Keratinocyte (primary cell): ENCODE results near the gene MAP7D1.

Experiments
- CTCF ChIP-seq, 3 experiments: IDR thresholded peaks in 1 of 3; conservative IDR thresholded peaks in 1 of 3; optimal IDR thresholded peaks in 1 of 3; 2 replicates in 2 of 3; 3 replicates in 1 of 3; pipeline versions ENCODE3 to v1.5.1; 2011; ENCODE audit warnings: low read length in 3 of 3, mild to moderate bottlenecking in 3 of 3, moderate library complexity in 2 of 3, control low read depth in 1 of 3, inconsistent platforms in 1 of 3; ENCODE audit not compliant: insufficient read depth in 2 of 3; ENCODE audit errors: extremely low read depth in 1 of 3
- EZH2 ChIP-seq: IDR thresholded peaks from one replicate; pipeline ENCODE4 v1.6.1; 2012; ENCODE audit warnings: inconsistent platforms, mild to moderate bottlenecking, low read length, moderate library complexity

DNA sequence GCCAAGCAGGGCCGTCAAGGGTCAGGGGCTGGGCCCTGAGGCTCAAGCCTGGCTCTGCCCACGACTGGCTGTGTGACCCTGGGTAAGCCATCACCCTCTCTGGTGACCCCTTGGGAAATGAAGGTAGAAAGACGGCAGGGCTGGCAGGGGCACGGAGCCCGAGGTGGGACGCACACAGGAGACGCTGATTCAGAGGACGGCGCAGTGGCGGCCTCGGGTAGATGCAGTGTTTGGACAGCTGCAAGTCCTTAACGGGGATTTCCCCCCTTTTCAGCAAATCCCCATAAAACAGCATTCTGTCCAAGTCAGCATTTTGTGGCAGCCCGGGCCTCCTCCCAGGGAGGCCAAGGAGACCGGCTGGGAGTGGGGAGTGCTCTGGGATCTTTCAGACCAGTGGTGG, 47.6 kb upstream of the MAP7D1 start:
- TF ChIP-seq CTCF (optimal IDR thresholded peaks at IDR 0.05 in 1 of 3, IDR thresholded peaks at IDR 0.05 in 1 of 3, conservative IDR thresholded peaks at IDR 0.05 in 1 of 3; ENCODE audit: extremely low read depth in 1 of 3, insufficient read depth in 2 of 3, low read length in 3 of 3) (no peak), EZH2 (no peak)
